DMS53 treated with DMSO at 0.1 percent for 48 hours (cell line): ENCODE data around the gene RUNX2.

ENCODE experiments used
- DNase-seq: peaks from one replicate; lab custom pipeline; 2025; ENCODE audit not compliant: unreplicated experiment; lab: John Stamatoyannopoulos, UW

The RUNX2 gene

DNA sequence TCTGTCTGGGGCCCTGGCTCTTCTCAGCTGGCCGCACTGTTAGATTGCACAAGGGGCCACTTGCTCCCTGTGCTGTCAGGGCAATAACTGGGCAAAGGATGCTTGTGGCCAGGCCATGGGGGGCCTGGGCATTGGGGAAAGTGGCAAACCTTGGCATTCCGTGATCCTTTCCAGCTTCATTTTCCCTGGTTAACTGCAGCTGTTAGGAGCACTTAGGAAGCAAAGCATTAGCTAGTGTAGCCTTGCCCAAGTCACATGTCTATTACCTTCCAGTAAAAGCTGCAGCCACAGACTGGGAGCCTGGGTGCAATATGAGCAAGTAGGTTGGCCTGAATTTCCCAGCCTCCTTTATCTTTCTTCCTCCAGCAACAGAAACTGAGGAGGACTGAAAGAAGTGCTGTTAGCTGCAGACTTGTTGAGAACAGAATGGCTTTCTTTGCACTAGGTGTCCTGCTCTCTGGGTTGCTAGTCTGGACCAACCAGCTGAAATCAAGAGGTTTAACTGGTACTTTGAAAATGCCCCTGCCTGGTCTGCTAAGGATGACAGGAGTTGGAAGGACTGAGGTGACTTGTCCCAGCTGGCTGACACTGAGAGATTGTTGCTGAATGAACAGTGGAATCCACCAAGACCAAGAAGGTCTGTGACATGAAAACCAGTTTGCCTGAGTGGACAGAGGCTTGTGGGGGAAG is 361.9 kb downstream of the RUNX2 start:
- DNase-seq: no peak

- DNase-seq: no peak
These were observed 362.7 kb downstream of the RUNX2 start for GRCh38 chr6:45690846-45691245.

- DNase-seq: no peak
These were observed 363.3 kb downstream of the RUNX2 start for GRCh38 chr6:45691426-45691825.

- DNase-seq: no peak
These were observed 363.9 kb downstream of the RUNX2 start for GRCh38 chr6:45692021-45692420.

DNA sequence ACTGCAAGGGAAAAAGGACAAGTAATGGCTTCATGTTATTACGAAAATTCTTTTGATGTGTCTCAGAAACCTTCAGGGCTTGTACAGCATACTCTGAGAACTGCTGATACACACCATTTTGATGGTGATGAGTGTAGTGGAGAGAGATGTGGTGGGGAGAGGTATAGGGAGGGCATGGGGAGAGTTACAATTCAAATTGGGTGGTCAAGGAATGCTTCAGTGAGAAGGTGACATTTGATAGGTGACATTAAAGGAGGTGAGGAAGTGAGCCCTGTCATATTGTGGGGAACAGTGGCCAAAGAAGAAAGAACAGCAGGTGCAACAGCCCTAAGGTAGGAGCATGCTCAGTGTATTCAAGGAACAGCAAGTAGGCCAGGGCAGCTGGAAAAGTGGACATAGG is 368.6 kb downstream of the RUNX2 start:
- DNase-seq: no peak

DNA sequence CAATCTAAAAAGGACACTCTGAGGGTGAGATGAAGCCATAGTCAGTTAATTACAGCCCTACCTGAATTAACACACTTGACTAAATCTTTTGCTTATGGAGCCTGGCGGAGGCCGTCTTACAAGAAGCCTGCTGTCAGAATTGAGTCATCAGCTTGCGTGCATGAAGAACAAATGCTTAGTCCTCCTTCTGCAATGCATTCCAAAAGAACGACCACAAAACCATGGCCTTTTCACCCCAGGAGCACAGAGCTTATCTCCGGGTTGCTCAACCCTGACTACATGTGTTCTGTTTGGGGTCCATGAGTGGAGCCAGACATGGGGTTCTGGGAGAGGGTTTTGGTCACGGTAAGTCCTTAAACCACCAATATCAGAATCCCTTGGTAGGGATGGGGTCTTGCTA is 369.5 kb downstream of the RUNX2 start:
- DNase-seq: no peak

- DNase-seq: no peak
These were observed 369.9 kb downstream of the RUNX2 start for GRCh38 chr6:45698046-45698445.

DNA sequence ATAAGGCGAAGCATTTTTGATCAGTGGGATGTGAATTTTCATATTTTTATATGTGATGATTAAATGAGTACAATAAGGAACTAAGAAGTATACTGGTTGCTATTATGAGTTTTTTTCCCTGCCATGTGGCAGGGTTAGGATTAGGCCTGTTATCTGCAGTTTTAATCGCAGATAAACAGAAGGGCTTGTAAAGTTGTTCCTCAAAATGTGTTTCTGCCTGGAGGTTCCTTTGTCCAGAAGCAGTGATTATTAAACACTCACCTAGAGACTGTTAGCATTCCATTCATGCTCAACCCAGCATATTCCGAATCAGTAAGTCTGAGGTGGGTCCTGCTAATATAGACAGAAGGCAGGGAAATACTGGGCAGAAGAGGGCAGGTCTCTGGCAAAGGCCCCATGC is 371.5 kb downstream of the RUNX2 start:
- DNase-seq: no peak

GRCh38 chr6:45702849-45703739 is 375.0 kb downstream of the RUNX2 start:
- no peak for DNase-seq

- no peak for DNase-seq
These were observed 376.1 kb downstream of the RUNX2 start for GRCh38 chr6:45704056-45704800.

GRCh38 chr6:45705137-45705855 is 377.2 kb downstream of the RUNX2 start:
- DNase-seq: no peak

DNA sequence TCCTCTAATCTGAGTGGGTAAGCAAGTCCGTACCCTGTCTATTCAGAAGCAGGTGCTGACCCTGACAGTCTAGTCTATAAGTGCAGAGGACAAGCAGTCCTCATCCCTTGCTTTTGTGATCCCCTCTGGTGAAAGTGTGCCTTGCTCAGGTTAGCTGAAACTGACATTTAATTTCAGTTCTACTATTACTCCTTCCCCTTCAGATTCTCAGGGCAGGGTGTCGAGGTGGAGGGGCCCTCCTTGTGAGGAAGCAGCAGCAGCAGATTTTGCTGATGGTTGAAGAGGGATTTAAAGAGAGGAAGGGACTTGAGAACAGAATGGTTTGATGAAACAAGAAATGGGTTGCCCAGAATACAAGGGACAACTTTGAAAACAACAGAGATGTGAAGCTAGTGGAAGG is 378.2 kb downstream of the RUNX2 start:
- DNase-seq: no peak

GRCh38 chr6:45707176-45707575 is 379.0 kb downstream of the RUNX2 start:
- DNase-seq: no peak

- DNase-seq: no peak
These were observed 381.7 kb downstream of the RUNX2 start for GRCh38 chr6:45709781-45710220.

- DNase-seq: no peak
These were observed 382.2 kb downstream of the RUNX2 start for GRCh38 chr6:45710304-45710821.

DNA sequence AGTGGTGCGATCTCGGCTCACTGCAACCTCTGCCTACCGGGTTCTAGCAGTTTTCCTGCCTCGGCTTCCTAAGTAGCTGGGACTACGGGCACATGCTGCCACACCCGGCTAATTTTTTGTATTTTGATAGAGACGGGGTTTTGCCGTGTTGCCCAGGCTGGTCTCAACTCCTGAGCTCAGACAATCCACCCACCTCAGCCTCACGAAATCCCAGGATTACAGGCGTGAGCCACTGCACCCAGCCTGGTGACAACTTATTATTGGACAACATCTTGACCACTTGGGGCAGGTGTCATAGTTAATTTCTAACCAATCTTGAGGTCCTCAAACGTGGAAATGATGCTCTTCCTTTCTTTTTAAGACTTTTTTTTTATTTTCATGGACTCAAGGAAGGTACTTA is 383.9 kb downstream of the RUNX2 start:
- no peak for DNase-seq

DNA sequence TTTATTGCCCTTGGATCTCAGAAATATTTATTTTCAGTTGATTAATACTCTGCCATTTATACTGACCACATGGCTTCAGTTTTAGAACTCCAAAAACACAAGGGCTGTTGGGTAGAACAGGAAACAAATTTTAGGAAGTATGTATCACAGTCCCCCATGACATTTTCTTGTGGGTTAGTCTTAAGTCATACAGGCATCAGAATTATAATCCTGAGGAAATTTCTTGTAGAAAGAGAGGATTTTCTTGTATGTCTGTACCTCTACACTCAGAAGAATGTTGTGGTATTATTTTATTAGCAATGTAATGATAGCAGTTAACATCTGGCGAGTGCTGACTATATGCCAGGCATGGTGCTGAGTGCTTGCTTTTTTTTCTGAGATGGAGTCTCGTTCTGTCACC is 384.7 kb downstream of the RUNX2 start:
- no peak for DNase-seq
